CD4-positive, CD25-positive, alpha-beta regulatory T cell (primary cell): ENCODE measurements around the gene AGPAT4. TPM values are rescaled to one million over a fixed set of nuclear protein-coding genes. Genes with fewer than 3 reads are reported as not detected.

Experiments used
- ATAC-seq, 2 donors: fragments of 150-1000 bp; cut with Tn5 transposase; one replicate each; pipeline ENCODE4 v1.10.0; 2021; ENCODE audit warnings: low read depth in 2 of 2, moderate number of reproducible peaks in 2 of 2, moderate library complexity in 1 of 2
- DNase-seq, 3 donors: peaks; one replicate each; pipeline versions ENCODE4 v3.0.0 to v3.0.0-alpha.2; 2012 to 2022; ENCODE audit warnings: mixed read lengths in 1 of 3
- H3K27ac ChIP-seq: one replicate; pipeline ENCODE4 v1.7.0; 2013; ENCODE audit warnings: mild to moderate bottlenecking, low read length; ENCODE audit not compliant: insufficient read depth, poor library complexity, severe bottlenecking
- H3K27me3 ChIP-seq: one replicate; pipeline ENCODE4 v1.7.0; 2013; ENCODE audit warnings: low read length; ENCODE audit not compliant: control insufficient read depth, insufficient read depth
- H3K36me3 ChIP-seq: one replicate; pipeline ENCODE4 v1.7.0; 2013; ENCODE audit warnings: mild to moderate bottlenecking, low read length, moderate library complexity; ENCODE audit not compliant: control insufficient read depth, insufficient read depth
- H3K4me1 ChIP-seq: 2 replicates; pipeline ENCODE4 v1.7.0; 2013; ENCODE audit warnings: mild to moderate bottlenecking, low read length; ENCODE audit not compliant: insufficient read depth, control insufficient read depth, poor library complexity, severe bottlenecking
- H3K4me3 ChIP-seq: one replicate; pipeline ENCODE4 v1.7.0; 2013; ENCODE audit warnings: low read depth, mild to moderate bottlenecking, low read length, moderate library complexity
- H3K9me3 ChIP-seq, 2 experiments: 1 replicate in 1 of 2; 2 replicates in 1 of 2; pipeline ENCODE4 v1.7.0; 2013; ENCODE audit warnings: low read length in 2 of 2, mild to moderate bottlenecking in 1 of 2, moderate library complexity in 1 of 2; ENCODE audit not compliant: control insufficient read depth in 2 of 2
- H3K27ac Mint-ChIP-seq, 3 donors: one replicate each; pipeline ENCODE4 v1.8.0; 2020 to 2022; ENCODE audit warnings: mild to moderate bottlenecking in 3 of 3, mixed read lengths in 3 of 3, moderate library complexity in 2 of 3
- H3K27me3 Mint-ChIP-seq: one replicate; pipeline ENCODE4 v1.8.0; 2022; ENCODE audit warnings: mild to moderate bottlenecking, mixed read lengths
- H3K36me3 Mint-ChIP-seq: one replicate; pipeline ENCODE4 v1.8.0; 2020; ENCODE audit warnings: mixed read lengths
- H3K4me1 Mint-ChIP-seq, 4 donors: one replicate each; pipeline ENCODE4 v1.8.0; 2020 to 2022; ENCODE audit warnings: mixed read lengths in 4 of 4, mild to moderate bottlenecking in 1 of 4
- H3K4me3 Mint-ChIP-seq, 4 donors: one replicate each; pipeline ENCODE4 v1.8.0; 2020 to 2022; ENCODE audit warnings: mild to moderate bottlenecking in 4 of 4, mixed read lengths in 4 of 4, moderate library complexity in 3 of 4
- H3K9me3 Mint-ChIP-seq, 7 donors: one replicate each; pipeline ENCODE4 v1.8.0; 2020 to 2022; ENCODE audit warnings: mixed read lengths in 7 of 7, mild to moderate bottlenecking in 3 of 7, moderate library complexity in 2 of 7
- polyA plus RNA-seq, 4 donors: library from polyadenylated mRNA; unstranded; fragments of 300-500 nt; fragmentation: Illumina TruSeq; gene quantifications; one replicate each; pipeline ENCODE4 v1.2.3, GENCODE V29; 2021
- total RNA-seq: library from RNA; stranded (reverse); gene quantifications from one replicate; pipeline ENCODE4 v1.2.3, GENCODE V29; 2022

Gene AGPAT4
- total and polyA plus RNA-seq, 5 donors from 2014 or later: 2.4 to 14.6 (median 4.1) TPM

GRCh38 chr6:161299726-161300125, 25.9 kb upstream of the AGPAT4 start:
- Histone ChIP-seq H3K27ac (no peak overlapping the region), H3K4me3 (no peak overlapping the region), H3K4me1 (no peaks in the 10 kb centered on the region), H3K36me3 (no peaks in the 10 kb centered on the region), H3K9me3 (no peaks in the 10 kb centered on the region), H3K27me3 (peaks cover 3% of the 10 kb centered on the region)
- Mint-ChIP-seq H3K9me3 (peaks cover 0 to 5% (median 0%) of the 10 kb centered on the region in 7 donors), H3K36me3 (no peaks in the 10 kb centered on the region), H3K4me3 (no peak overlapping the region), H3K27ac (no peak overlapping the region), H3K27me3 (peaks cover 23% of the 10 kb centered on the region), H3K4me1 (no peaks in the 10 kb centered on the region)
- no peak for DNase-seq
- no peak for ATAC-seq

- no peaks in the 10 kb centered on the region for H3K4me1 Mint-ChIP-seq
- Histone ChIP-seq H3K4me1 (no peaks in the 10 kb centered on the region), H3K4me3 (no peak overlapping the region), H3K27ac (no peak overlapping the region), H3K27me3 (peaks cover 4% of the 10 kb centered on the region), H3K9me3 (no peaks in the 10 kb centered on the region), H3K36me3 (no peaks in the 10 kb centered on the region)
- H3K27ac Mint-ChIP-seq: no peak overlapping the region
- DNase-seq: no peak
- ATAC-seq: no peak
- H3K36me3 Mint-ChIP-seq: no peaks in the 10 kb centered on the region
- H3K4me3 Mint-ChIP-seq: no peak overlapping the region
- peaks cover 24% of the 10 kb centered on the region for H3K27me3 Mint-ChIP-seq
- H3K9me3 Mint-ChIP-seq: peaks cover 0 to 3% (median 0%) of the 10 kb centered on the region in 7 donors
These were observed 21.9 kb upstream of the AGPAT4 start for GRCh38 chr6:161295784-161296183.

- Mint-ChIP-seq H3K27me3 (peaks cover 33% of the 10 kb centered on the region), H3K27ac (no peak overlapping the region), H3K9me3 (peaks cover 0 to 3% (median 0%) of the 10 kb centered on the region in 7 donors), H3K36me3 (no peaks in the 10 kb centered on the region), H3K4me1 (no peaks in the 10 kb centered on the region), H3K4me3 (no peak overlapping the region)
- no peaks in the 10 kb centered on the region for H3K4me1 ChIP-seq
- no peak for DNase-seq
- no peak overlapping the region for H3K4me3 ChIP-seq
- H3K27me3 ChIP-seq: peaks cover 2% of the 10 kb centered on the region
- no peaks in the 10 kb centered on the region for H3K9me3 ChIP-seq
- ATAC-seq: no peak
- no peak overlapping the region for H3K27ac ChIP-seq
- no peaks in the 10 kb centered on the region for H3K36me3 ChIP-seq
These were observed 18.9 kb upstream of the AGPAT4 start for GRCh38 chr6:161292650-161293281.

- no peak overlapping the region for H3K27ac ChIP-seq
- H3K36me3 Mint-ChIP-seq: no peaks in the 10 kb centered on the region
- peak overlapping the region in 1 of 3 donors; percentile 36 for H3K27ac Mint-ChIP-seq
- peaks cover 2% of the 10 kb centered on the region for H3K27me3 ChIP-seq
- no peaks in the 10 kb centered on the region for H3K4me1 Mint-ChIP-seq
- ATAC-seq (no peak), DNase-seq (no peak)
- H3K36me3 ChIP-seq: no peaks in the 10 kb centered on the region
- no peaks in the 10 kb centered on the region for H3K9me3 ChIP-seq
- peaks cover 0 to 3% (median 0%) of the 10 kb centered on the region in 7 donors for H3K9me3 Mint-ChIP-seq
- H3K27me3 Mint-ChIP-seq: peaks cover 39% of the 10 kb centered on the region
- no peaks in the 10 kb centered on the region for H3K4me1 ChIP-seq
- H3K4me3 ChIP-seq: no peak overlapping the region
- H3K4me3 Mint-ChIP-seq: no peak overlapping the region
These were observed 18.3 kb upstream of the AGPAT4 start for GRCh38 chr6:161292145-161292544.

GRCh38 chr6:161290751-161291150, 16.9 kb upstream of the AGPAT4 start:
- no peaks in the 10 kb centered on the region for H3K36me3 ChIP-seq
- Mint-ChIP-seq H3K27me3 (peaks cover 42% of the 10 kb centered on the region), H3K36me3 (no peaks in the 10 kb centered on the region), H3K27ac (no peak overlapping the region), H3K4me3 (no peak overlapping the region), H3K4me1 (no peaks in the 10 kb centered on the region), H3K9me3 (no peaks in the 10 kb centered on the region)
- DNase-seq (no peak), ATAC-seq (no peak)
- H3K27ac ChIP-seq: no peak overlapping the region
- peaks cover 2% of the 10 kb centered on the region for H3K27me3 ChIP-seq
- H3K4me3 ChIP-seq: no peak overlapping the region
- H3K4me1 ChIP-seq: no peaks in the 10 kb centered on the region
- H3K9me3 ChIP-seq: no peaks in the 10 kb centered on the region

- Histone ChIP-seq H3K27ac (no peak overlapping the region), H3K27me3 (peaks cover under 1% of the 10 kb centered on the region), H3K36me3 (no peaks in the 10 kb centered on the region), H3K9me3 (no peaks in the 10 kb centered on the region), H3K4me1 (no peaks in the 10 kb centered on the region), H3K4me3 (no peak overlapping the region)
- H3K36me3 Mint-ChIP-seq: peaks cover 6% of the 10 kb centered on the region
- no peaks in the 10 kb centered on the region for H3K4me1 Mint-ChIP-seq
- peaks cover 66% of the 10 kb centered on the region for H3K27me3 Mint-ChIP-seq
- peaks cover 0 to 12% (median 4%) of the 10 kb centered on the region in 7 donors for H3K9me3 Mint-ChIP-seq
- DNase-seq (no peak), ATAC-seq (no peak)
- no peak overlapping the region for H3K4me3 Mint-ChIP-seq
- peak overlapping the region in 1 of 3 donors; percentile 26 for H3K27ac Mint-ChIP-seq
These were observed 10.8 kb upstream of the AGPAT4 start for GRCh38 chr6:161284653-161285052.

- no peak overlapping the region for H3K4me3 Mint-ChIP-seq
- peaks cover 5% of the 10 kb centered on the region for H3K27me3 ChIP-seq
- H3K36me3 Mint-ChIP-seq: peaks cover 6% of the 10 kb centered on the region
- peaks cover 53% of the 10 kb centered on the region for H3K27me3 Mint-ChIP-seq
- no peaks in the 10 kb centered on the region for H3K9me3 ChIP-seq
- ATAC-seq: no peak
- no peaks in the 10 kb centered on the region for H3K4me1 ChIP-seq
- no peak overlapping the region for H3K27ac ChIP-seq
- H3K36me3 ChIP-seq: no peaks in the 10 kb centered on the region
- no peak overlapping the region for H3K27ac Mint-ChIP-seq
- H3K4me3 ChIP-seq: no peak overlapping the region
- no peak for DNase-seq
- no peaks in the 10 kb centered on the region for H3K4me1 Mint-ChIP-seq
- peaks cover 0 to 12% (median 4%) of the 10 kb centered on the region in 7 donors for H3K9me3 Mint-ChIP-seq
These were observed 7.2 kb upstream of the AGPAT4 start for GRCh38 chr6:161281092-161281491.
